PFSK-1 (cell line): ENCODE data around the gene PLEKHO1.

Source experiments
- POLR2AphosphoS5 ChIP-seq: IDR thresholded peaks from 2 replicates; pipeline ENCODE4 v1.6.1; 2012; ENCODE audit warnings: low read depth, mild to moderate bottlenecking, control low read depth, low read length, moderate library complexity
- TAF1 ChIP-seq: IDR thresholded peaks from 2 replicates; pipeline ENCODE4 v1.6.1; 2012; ENCODE audit warnings: low read length, control low read depth, borderline replicate concordance; ENCODE audit not compliant: insufficient read depth

DNA sequence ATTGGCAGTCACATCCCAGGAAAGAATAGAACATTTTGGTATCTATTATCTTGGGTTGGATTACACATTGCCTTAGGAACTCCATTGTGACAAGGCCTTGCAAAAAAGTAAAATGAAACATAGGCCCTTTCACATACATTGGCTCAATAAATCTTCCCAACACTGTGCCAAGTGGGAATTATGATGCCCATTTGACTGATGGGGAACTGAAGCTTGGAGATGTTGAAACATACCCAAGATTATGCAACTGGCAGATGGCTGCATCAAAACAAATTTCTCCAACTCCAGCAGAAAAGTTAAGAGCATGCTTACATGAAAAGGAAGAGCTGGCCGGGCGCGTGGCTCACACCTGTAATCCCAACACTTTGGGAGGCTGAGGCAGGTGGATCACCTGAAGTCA, 26.9 kb downstream of the PLEKHO1 start:
- TF ChIP-seq TAF1 (no peak), POLR2AphosphoS5 (no peak)
